GM12875 (cell line): ENCODE measurements around the gene TTC39C.

Source experiments
- H3K4me3 ChIP-seq: one replicate; pipeline ENCODE4 v1.5.1; 2011; ENCODE audit warnings: low read depth, low read length, control low read depth
- TF ChIP-seq, protein P1 (sequence below): IDR thresholded peaks from 2 replicates; pipeline ENCODE4 v1.5.1; 2011; ENCODE audit warnings: low read depth, mild to moderate bottlenecking, control low read depth, inconsistent platforms, low read length, moderate library complexity, borderline replicate concordance; ENCODE audit not compliant: insufficient read depth

TTC39C gene

DNA sequence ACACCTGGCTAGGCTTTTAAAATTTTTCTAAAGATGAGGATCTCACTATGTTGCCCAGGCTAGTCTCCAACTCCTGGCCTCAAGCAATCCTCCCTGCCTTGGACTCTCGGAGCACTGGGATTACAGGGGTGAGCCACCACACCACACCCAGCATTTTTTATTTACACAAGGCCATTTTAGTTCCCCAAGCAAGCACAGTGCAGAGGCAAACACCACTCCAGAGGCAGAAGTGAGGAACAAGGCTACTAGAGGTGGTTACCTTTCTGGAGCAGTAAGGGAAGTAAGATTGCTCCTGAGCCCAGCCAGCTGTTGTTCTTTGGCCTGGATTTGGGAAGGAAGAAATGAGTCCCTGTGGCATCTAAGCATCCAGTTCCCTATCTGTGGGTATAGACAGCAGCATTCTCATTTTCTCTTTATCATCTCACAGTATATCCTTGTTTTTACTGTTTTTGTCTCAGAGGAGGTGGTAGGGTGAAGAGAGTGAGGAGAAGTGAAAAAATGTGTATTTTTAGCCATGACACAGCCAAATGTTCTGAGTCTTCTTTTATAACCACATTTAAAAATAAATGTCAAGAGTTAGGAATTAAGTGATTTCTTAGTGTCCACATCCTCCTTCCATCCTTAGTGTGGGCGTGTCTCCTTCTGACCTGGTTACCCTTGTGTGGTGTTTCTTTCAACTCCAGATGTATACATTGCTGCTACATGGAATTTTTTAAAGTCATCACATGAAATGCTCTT lies 10.5 kb upstream of the TTC39C start:
- TF ChIP-seq, protein P1, sequence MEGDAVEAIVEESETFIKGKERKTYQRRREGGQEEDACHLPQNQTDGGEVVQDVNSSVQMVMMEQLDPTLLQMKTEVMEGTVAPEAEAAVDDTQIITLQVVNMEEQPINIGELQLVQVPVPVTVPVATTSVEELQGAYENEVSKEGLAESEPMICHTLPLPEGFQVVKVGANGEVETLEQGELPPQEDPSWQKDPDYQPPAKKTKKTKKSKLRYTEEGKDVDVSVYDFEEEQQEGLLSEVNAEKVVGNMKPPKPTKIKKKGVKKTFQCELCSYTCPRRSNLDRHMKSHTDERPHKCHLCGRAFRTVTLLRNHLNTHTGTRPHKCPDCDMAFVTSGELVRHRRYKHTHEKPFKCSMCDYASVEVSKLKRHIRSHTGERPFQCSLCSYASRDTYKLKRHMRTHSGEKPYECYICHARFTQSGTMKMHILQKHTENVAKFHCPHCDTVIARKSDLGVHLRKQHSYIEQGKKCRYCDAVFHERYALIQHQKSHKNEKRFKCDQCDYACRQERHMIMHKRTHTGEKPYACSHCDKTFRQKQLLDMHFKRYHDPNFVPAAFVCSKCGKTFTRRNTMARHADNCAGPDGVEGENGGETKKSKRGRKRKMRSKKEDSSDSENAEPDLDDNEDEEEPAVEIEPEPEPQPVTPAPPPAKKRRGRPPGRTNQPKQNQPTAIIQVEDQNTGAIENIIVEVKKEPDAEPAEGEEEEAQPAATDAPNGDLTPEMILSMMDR = no peak
- no peak overlapping the region for H3K4me3 ChIP-seq

DNA sequence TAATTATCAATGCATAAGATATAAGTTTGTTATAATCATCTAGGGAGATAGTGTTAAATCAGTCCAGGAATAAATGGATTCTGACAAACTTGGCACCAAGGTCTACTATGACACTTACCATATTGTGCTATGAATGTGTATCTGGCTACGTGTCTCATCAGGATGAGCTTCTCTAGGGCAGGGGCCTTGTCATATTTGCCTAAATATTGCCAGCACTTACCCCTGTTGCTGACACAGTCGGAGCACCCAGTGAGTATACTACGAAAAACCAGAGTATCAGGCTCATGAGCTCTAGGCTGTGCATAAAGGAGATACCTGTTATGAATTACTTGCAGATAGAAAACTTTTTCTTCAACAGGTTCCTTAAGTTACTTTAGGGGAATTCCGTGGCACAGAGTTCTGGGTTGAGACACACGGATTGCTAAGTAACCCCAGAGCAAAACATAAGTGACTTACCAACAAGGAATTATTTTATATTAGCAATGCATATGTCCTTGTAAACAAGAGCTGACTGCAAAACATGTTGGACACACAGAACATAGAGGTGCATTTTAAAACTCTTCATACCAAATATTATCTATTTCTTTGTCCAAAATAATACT lies 7.7 kb upstream of the TTC39C start:
- TF ChIP-seq, protein P1 = no peak

DNA sequence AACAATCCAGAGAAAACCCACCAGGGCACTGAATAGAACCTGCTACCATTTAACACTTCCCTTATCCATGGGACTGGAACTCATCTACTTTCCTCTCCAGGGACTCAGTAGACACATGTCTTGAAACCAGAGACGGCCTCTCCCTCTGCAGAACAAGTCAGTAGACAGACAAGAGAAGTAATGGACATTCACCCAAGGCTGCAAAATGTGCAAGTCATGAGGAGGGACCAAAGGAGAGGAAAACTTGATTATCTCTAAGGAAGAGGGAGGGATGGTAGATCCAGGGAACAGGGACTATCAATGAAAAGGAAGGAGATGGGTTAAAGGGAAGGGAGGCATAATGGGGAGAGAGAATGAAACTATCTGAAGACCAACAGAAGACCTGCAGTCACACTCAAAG lies 5.3 kb upstream of the TTC39C start:
- peak overlapping the region; percentile 8 for H3K4me3 ChIP-seq
- TF ChIP-seq, protein P1 = no peak

More for the DNA sequence above, 7.7 kb upstream of the TTC39C start:
- no peak overlapping the region for H3K4me3 ChIP-seq

DNA sequence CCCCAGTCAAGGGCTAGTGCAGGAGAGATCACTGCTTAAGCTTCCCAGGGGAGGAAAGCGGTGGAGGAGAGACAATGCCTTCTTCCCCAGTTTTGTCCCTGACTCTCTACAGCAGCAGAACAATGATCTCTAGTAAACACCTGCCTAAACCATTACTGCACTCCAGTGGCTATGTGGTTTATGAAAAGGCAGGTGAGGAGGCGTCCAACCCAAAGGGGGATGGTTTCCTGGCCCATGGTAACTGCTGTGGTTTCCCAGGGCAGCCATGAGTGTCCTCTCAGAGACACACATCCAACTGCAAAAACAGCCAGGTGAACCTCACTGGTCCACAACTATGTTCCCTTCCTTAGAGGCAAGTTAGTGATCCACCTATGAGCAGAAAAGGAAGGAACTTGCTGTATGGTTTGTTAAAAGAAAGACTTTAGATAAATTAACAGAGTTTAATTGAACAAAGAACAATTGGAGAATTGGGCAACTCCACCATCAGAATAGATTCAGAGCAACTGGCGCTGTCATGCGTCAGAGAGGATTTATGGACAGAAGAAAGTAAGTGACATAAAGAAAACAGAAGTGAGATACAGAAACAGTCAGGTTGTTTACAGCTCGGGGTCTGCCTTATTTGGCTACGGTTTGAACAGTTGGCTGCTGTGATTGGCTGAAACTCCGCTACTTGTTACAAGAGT lies 4.8 kb upstream of the TTC39C start:
- peak overlapping the region; percentile 11 for H3K4me3 ChIP-seq
- TF ChIP-seq, protein P1 = peak; percentile 25; the same call in 1 of the 2 replicates

DNA sequence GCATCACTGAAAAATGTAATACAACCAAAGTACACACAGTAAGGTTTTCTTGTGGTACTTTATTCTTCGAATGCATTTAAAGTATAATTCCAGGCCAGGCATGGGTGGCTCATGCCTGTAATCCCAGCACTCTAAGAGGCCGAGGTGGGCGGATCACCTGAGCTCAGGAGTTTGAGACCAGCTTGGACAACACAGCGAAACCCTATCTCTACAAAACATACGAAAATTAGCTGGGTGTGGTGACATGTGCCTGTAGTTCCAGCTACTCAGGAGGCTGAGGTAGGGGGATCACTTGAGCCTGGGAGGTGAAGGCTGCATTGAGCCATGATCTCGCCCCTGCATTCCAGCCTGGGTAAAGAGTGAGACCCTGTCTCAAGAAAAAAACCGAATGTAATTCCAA lies 3.9 kb upstream of the TTC39C start:
- H3K4me3 ChIP-seq = no peak overlapping the region
- TF ChIP-seq, protein P1 = no peak

DNA sequence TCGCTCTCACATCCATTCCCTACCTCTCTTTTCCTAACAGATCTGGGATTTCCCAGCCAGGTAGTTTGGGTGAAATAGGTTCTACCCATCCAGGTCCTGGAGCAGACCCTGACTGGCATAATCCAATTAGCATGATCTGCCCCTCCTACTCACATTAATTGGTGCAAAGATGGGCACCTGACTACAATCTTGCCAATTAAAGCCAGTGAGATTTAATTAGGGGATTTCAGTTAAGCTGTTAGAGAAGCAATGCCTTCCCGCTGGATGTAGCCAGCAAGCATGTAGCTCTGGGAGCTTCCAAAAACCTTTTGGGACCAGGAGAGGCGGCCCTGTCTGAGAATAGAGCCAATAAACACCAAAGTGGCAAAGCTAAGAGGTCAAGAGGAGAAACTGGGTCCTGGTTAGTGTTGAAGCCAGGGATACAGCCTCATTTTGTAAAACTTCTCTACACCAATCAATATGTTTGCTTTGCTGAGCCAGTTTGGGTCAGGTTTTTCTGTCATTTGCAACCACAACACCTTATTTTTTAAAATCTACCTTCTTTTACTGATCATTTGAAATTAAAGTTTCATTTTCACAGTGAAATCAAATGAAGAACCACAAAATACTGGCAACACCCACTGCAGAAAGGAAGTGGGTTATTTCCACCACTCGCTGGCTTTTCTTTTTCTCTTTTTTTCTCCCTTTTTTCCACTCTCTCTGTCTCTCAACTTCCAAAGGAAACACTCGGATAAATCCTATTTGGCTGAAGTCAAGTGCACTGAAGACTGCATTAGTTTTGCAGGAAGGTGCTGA lies 3.2 kb upstream of the TTC39C start:
- TF ChIP-seq, protein P1 = no peak
- H3K4me3 ChIP-seq = no peak overlapping the region
